ENCODE measurements around the gene TMCC1. TPM values are rescaled to one million over a fixed set of nuclear protein-coding genes. Genes with fewer than 3 reads are reported as not detected.
"Not testable (repeated sequence)": the region's sequence is repeated elsewhere in the genome, so short reads cannot be mapped to it uniquely, and the experiment has no call there.

Gene TMCC1
- total RNA-seq, 1 donor from 2014 or later = 18.0 TPM

GRCh38 chr3:129775870-129776269 lies 117.6 kb downstream of the TMCC1 start:
- no peak for DNase-seq (ENCODE audit: low spot score)
- intact Hi-C loops (cut with micrococcal nuclease) = no loop called here
- Mint-ChIP-seq H3K4me3 (ENCODE audit: low read depth) (no peak overlapping the region), H3K9me3 (peaks cover 9% of the 10 kb centered on the region), H3K36me3 (ENCODE audit: low read depth) (no peaks in the 10 kb centered on the region), H3K27ac (no peak overlapping the region), H3K4me1 (ENCODE audit: low read depth) (no peaks in the 10 kb centered on the region), H3K27me3 (ENCODE audit: low read depth) (no peaks in the 10 kb centered on the region)

- Mint-ChIP-seq H3K4me1 (ENCODE audit: low read depth) (no peaks in the 10 kb centered on the region), H3K9me3 (peaks cover 8% of the 10 kb centered on the region), H3K27me3 (ENCODE audit: low read depth) (no peaks in the 10 kb centered on the region), H3K4me3 (ENCODE audit: low read depth) (no peak overlapping the region), H3K36me3 (ENCODE audit: low read depth) (no peaks in the 10 kb centered on the region), H3K27ac (no peak overlapping the region)
- DNase-seq (ENCODE audit: low spot score) = no peak
- intact Hi-C loops (cut with micrococcal nuclease) = no loop called here
These were observed 119.5 kb downstream of the TMCC1 start for GRCh38 chr3:129773691-129774663.

GRCh38 chr3:129770604-129771003 lies 122.9 kb downstream of the TMCC1 start:
- DNase-seq (ENCODE audit: low spot score) = no peak
- Mint-ChIP-seq H3K27ac (no peak overlapping the region), H3K36me3 (ENCODE audit: low read depth) (no peaks in the 10 kb centered on the region), H3K27me3 (ENCODE audit: low read depth) (no peaks in the 10 kb centered on the region), H3K4me3 (ENCODE audit: low read depth) (no peak overlapping the region), H3K9me3 (no peaks in the 10 kb centered on the region), H3K4me1 (ENCODE audit: low read depth) (no peaks in the 10 kb centered on the region)
- intact Hi-C loops (cut with micrococcal nuclease) = no loop called here

- no peaks in the 10 kb centered on the region for H3K36me3 Mint-ChIP-seq (ENCODE audit: low read depth)
- intact Hi-C loops (cut with micrococcal nuclease) = no loop called here
- no peaks in the 10 kb centered on the region for H3K4me1 Mint-ChIP-seq (ENCODE audit: low read depth)
- no peaks in the 10 kb centered on the region for H3K9me3 Mint-ChIP-seq
- H3K27me3 Mint-ChIP-seq (ENCODE audit: low read depth) = no peaks in the 10 kb centered on the region
- no peak overlapping the region for H3K4me3 Mint-ChIP-seq (ENCODE audit: low read depth)
- H3K27ac Mint-ChIP-seq = no peak overlapping the region
- DNase-seq (ENCODE audit: low spot score) = no peak
These were observed 123.9 kb downstream of the TMCC1 start for GRCh38 chr3:129769616-129770015.

GRCh38 chr3:129768728-129769127 lies 124.8 kb downstream of the TMCC1 start:
- intact Hi-C loops (cut with micrococcal nuclease) = no loop called here
- DNase-seq (ENCODE audit: low spot score) = no peak
- Mint-ChIP-seq H3K27me3 (ENCODE audit: low read depth) (no peaks in the 10 kb centered on the region), H3K36me3 (ENCODE audit: low read depth) (no peaks in the 10 kb centered on the region), H3K9me3 (no peaks in the 10 kb centered on the region), H3K4me3 (ENCODE audit: low read depth) (no peak overlapping the region), H3K27ac (no peak overlapping the region), H3K4me1 (ENCODE audit: low read depth) (no peaks in the 10 kb centered on the region)

GRCh38 chr3:129766135-129766534 lies 127.4 kb downstream of the TMCC1 start:
- H3K4me1 Mint-ChIP-seq (ENCODE audit: low read depth) = no peaks in the 10 kb centered on the region
- no peaks in the 10 kb centered on the region for H3K27me3 Mint-ChIP-seq (ENCODE audit: low read depth)
- intact Hi-C loops (cut with micrococcal nuclease) = no loop called here
- no peak overlapping the region for H3K27ac Mint-ChIP-seq
- no peaks in the 10 kb centered on the region for H3K36me3 Mint-ChIP-seq (ENCODE audit: low read depth)
- no peaks in the 10 kb centered on the region for H3K9me3 Mint-ChIP-seq
- DNase-seq (ENCODE audit: low spot score) = no peak
- H3K4me3 Mint-ChIP-seq (ENCODE audit: low read depth) = no peak overlapping the region

- no peaks in the 10 kb centered on the region for H3K27me3 Mint-ChIP-seq (ENCODE audit: low read depth)
- intact Hi-C loops (cut with micrococcal nuclease) = no loop called here
- no peaks in the 10 kb centered on the region for H3K9me3 Mint-ChIP-seq
- H3K4me1 Mint-ChIP-seq (ENCODE audit: low read depth) = no peaks in the 10 kb centered on the region
- no peak for DNase-seq (ENCODE audit: low spot score)
- no peaks in the 10 kb centered on the region for H3K36me3 Mint-ChIP-seq (ENCODE audit: low read depth)
- no peak overlapping the region for H3K4me3 Mint-ChIP-seq (ENCODE audit: low read depth)
- no peak overlapping the region for H3K27ac Mint-ChIP-seq
These were observed 129.4 kb downstream of the TMCC1 start for GRCh38 chr3:129764090-129764489.

GRCh38 chr3:129758785-129759320 lies 134.7 kb downstream of the TMCC1 start:
- peaks cover 6% of the 10 kb centered on the region for H3K9me3 Mint-ChIP-seq
- DNase-seq (ENCODE audit: low spot score) = no peak
- H3K27ac Mint-ChIP-seq = no peak overlapping the region
- H3K27me3 Mint-ChIP-seq (ENCODE audit: low read depth) = no peaks in the 10 kb centered on the region
- no peak overlapping the region for H3K4me3 Mint-ChIP-seq (ENCODE audit: low read depth)
- peaks cover 1% of the 10 kb centered on the region for H3K36me3 Mint-ChIP-seq (ENCODE audit: low read depth)
- intact Hi-C loops (cut with micrococcal nuclease) = no loop called here
- no peaks in the 10 kb centered on the region for H3K4me1 Mint-ChIP-seq (ENCODE audit: low read depth)

- DNase-seq (ENCODE audit: low spot score) = no peak
- Mint-ChIP-seq H3K9me3 (peaks cover 12% of the 10 kb centered on the region), H3K4me3 (ENCODE audit: low read depth) (no peak overlapping the region), H3K36me3 (ENCODE audit: low read depth) (peaks cover 2% of the 10 kb centered on the region), H3K4me1 (ENCODE audit: low read depth) (no peaks in the 10 kb centered on the region), H3K27me3 (ENCODE audit: low read depth) (no peaks in the 10 kb centered on the region), H3K27ac (no peak overlapping the region)
- intact Hi-C loops (cut with micrococcal nuclease) = no loop called here
These were observed 135.2 kb downstream of the TMCC1 start for GRCh38 chr3:129758306-129758705.

GRCh38 chr3:129756871-129757270 lies 136.6 kb downstream of the TMCC1 start:
- H3K27me3 Mint-ChIP-seq (ENCODE audit: low read depth) = no peaks in the 10 kb centered on the region

GRCh38 chr3:129751105-129751504 lies 142.4 kb downstream of the TMCC1 start:
- H3K4me3 Mint-ChIP-seq (ENCODE audit: low read depth); H3K4me1 Mint-ChIP-seq (ENCODE audit: low read depth); H3K27me3 Mint-ChIP-seq (ENCODE audit: low read depth); intact Hi-C loops (cut with micrococcal nuclease); H3K27ac Mint-ChIP-seq; DNase-seq (ENCODE audit: low spot score): not testable (repeated sequence)
- Mint-ChIP-seq H3K9me3 (peaks cover 26% of the 10 kb centered on the region), H3K36me3 (ENCODE audit: low read depth) (peaks cover 13% of the 10 kb centered on the region)

More at GRCh38 chr3:129756871-129757270, 136.6 kb downstream of the TMCC1 start:
- no peak overlapping the region for H3K4me3 Mint-ChIP-seq (ENCODE audit: low read depth)
- peaks cover 13% of the 10 kb centered on the region for H3K36me3 Mint-ChIP-seq (ENCODE audit: low read depth)
- H3K4me1 Mint-ChIP-seq (ENCODE audit: low read depth) = no peaks in the 10 kb centered on the region
- no peak for DNase-seq (ENCODE audit: low spot score)
- intact Hi-C loops (cut with micrococcal nuclease) = no loop called here
- H3K9me3 Mint-ChIP-seq = peaks cover 26% of the 10 kb centered on the region
- H3K27ac Mint-ChIP-seq = no peak overlapping the region

GRCh38 chr3:129749692-129750091 lies 143.8 kb downstream of the TMCC1 start:
- DNase-seq (ENCODE audit: low spot score) = no peak
- intact Hi-C loops (cut with micrococcal nuclease) = no loop called here
- Mint-ChIP-seq H3K36me3 (ENCODE audit: low read depth) (peaks cover 13% of the 10 kb centered on the region), H3K4me3 (ENCODE audit: low read depth) (no peak overlapping the region), H3K4me1 (ENCODE audit: low read depth) (peaks cover 4% of the 10 kb centered on the region), H3K9me3 (peaks cover 26% of the 10 kb centered on the region), H3K27me3 (ENCODE audit: low read depth) (no peaks in the 10 kb centered on the region), H3K27ac (no peak overlapping the region)

GRCh38 chr3:129747992-129748391 lies 145.5 kb downstream of the TMCC1 start:
- intact Hi-C loops (cut with micrococcal nuclease) = no loop called here
- Mint-ChIP-seq H3K27ac (no peak overlapping the region), H3K9me3 (peaks cover 11% of the 10 kb centered on the region), H3K27me3 (ENCODE audit: low read depth) (no peaks in the 10 kb centered on the region), H3K36me3 (ENCODE audit: low read depth) (peaks cover 8% of the 10 kb centered on the region), H3K4me3 (ENCODE audit: low read depth) (no peak overlapping the region), H3K4me1 (ENCODE audit: low read depth) (peaks cover 4% of the 10 kb centered on the region)
- DNase-seq (ENCODE audit: low spot score) = no peak
